Measurements from ENCODE around the gene SMC1B. TPM values are rescaled to one million over a fixed set of nuclear protein-coding genes. Genes with fewer than 3 reads are reported as not detected.

The SMC1B gene
- total and polyA plus RNA-seq, 2 experiments from 2014 or later: 0.10 TPM; not detected in 1

DNA sequence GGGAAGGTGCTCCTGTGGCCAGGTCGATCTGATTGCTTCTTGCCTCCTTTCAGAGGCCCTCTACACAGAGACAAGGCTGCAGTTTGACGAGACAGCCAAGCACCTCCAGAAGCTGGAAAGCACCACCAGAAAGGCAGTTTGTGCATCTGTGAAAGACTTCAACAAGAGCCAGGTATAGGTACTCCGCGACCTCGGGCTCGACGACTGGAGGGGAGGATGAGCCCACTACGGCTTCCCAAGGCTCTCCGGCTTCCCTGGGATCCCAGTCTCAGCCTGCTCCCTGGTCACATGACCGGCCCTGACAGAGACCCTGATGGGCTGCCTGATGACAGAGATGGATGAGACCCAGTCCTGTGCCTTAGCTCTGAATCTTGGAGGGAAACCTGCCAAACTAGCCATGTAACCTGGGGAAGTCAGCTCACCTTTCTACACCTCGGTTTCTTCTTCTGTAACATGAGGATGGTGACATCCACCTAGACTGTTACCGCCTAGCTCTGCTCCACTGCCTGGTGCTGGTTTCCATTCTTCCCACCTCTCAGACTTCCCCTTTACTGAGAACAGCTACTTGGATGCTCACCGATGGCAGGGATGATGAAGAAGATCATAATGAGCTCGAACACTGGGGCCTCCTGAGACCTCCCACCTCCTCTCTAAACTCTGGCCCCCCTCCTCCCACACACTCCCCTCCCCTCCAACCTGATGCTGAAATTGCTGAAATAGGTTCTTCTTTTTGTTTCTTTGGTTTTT is 9.0 kb upstream of the SMC1B start:
- Histone ChIP-seq H3K27ac (ENCODE audit: low read depth) (no peak overlapping the region), H3K4me3 (no peak overlapping the region), H3K79me2 (replicated peaks; ENCODE audit: insufficient read depth) (no peaks in the 10 kb centered on the region), H3K27me3 (ENCODE audit: insufficient read depth) (no peaks in the 10 kb centered on the region), H3K4me1 (ENCODE audit: insufficient read depth) (no peaks in the 10 kb centered on the region), H4K20me1 (replicated peaks; ENCODE audit: insufficient read depth) (no peaks in the 10 kb centered on the region), H3K9me2 (ENCODE audit: insufficient read depth) (no peaks in the 10 kb centered on the region), H2AFZ (no peak overlapping the region), H3K36me3 (ENCODE audit: insufficient read depth) (no peaks in the 10 kb centered on the region), H3F3A (replicated peaks; ENCODE audit: low read depth) (no peaks in the 10 kb centered on the region), H3K4me2 (no peak overlapping the region)
- H3K27me3 Mint-ChIP-seq (ENCODE audit: insufficient read depth, low read depth, poor library complexity): peaks cover 7% of the 10 kb centered on the region
- TF ChIP-seq ZNF462 (CRISPR knock-in tag; IDR thresholded peaks at IDR 0.05): no peak
- no peak for TF ChIP-seq NANOG (IDR thresholded peaks at IDR 0.05; ENCODE audit: borderline replicate concordance)
- TF ChIP-seq EZH2 (IDR thresholded peaks at IDR 0.05; ENCODE audit: low read depth, unreplicated experiment): no peak
- no peak for TF ChIP-seq POLR2AphosphoS5 (IDR thresholded peaks at IDR 0.05; ENCODE audit: low read depth)
- no peak for TF ChIP-seq STAT1 (IDR thresholded peaks at IDR 0.05; ENCODE audit: unreplicated experiment)
- H3K27ac Mint-ChIP-seq: no peak overlapping the region
- H3K4me1 Mint-ChIP-seq: peaks cover 3% of the 10 kb centered on the region; the same call in 2 of the 3 replicates
- no peak for ATAC-seq
- no peak for DNase-seq (ENCODE audit: low spot score)
- no peak overlapping the region for H3K4me3 Mint-ChIP-seq
- H3K9me3 Mint-ChIP-seq: peaks cover 2% of the 10 kb centered on the region; the same call in 1 of the 3 replicates
- peaks cover 20% of the 10 kb centered on the region for H3K36me3 Mint-ChIP-seq (ENCODE audit: low read depth)
